ENCODE results near the gene UBN1.

UBN1 gene

GRCh38 chr16:4897328-4897727 is 50.0 kb downstream of the UBN1 start:
- Histone ChIP-seq H3K27me3 (no peaks in the 10 kb centered on the region), H3K36me3 (peaks cover 5% of the 10 kb centered on the region), H3K4me3 (ENCODE audit: low read depth in 1 of 2, low read length in 1 of 2) (no peak overlapping the region), H3K9me3 (no peaks in the 10 kb centered on the region), H3K4me1 (ENCODE audit: control insufficient read depth in 1 of 2, insufficient read depth in 1 of 2, low read depth in 1 of 2, low read length in 1 of 2) (peaks cover 5 to 15% of the 10 kb centered on the region in 2 experiments), H3K27ac (no peak overlapping the region)
- TF ChIP-seq CTCF (IDR thresholded peaks at IDR 0.05), result no peak

GRCh38 chr16:4898811-4899473 is 51.7 kb downstream of the UBN1 start:
- Histone ChIP-seq H3K36me3 (no peaks in the 10 kb centered on the region), H3K4me1 (ENCODE audit: control insufficient read depth in 1 of 2, insufficient read depth in 1 of 2, low read depth in 1 of 2, low read length in 1 of 2) (peaks cover 5 to 15% of the 10 kb centered on the region in 2 experiments), H3K27ac (no peak overlapping the region), H3K9me3 (no peaks in the 10 kb centered on the region), H3K4me3 (ENCODE audit: low read depth in 1 of 2, low read length in 1 of 2) (no peak overlapping the region), H3K27me3 (peaks cover 9% of the 10 kb centered on the region)
- no peak for TF ChIP-seq CTCF (IDR thresholded peaks at IDR 0.05)

- TF ChIP-seq CTCF (IDR thresholded peaks at IDR 0.05), result no peak
- Histone ChIP-seq H3K4me1 (ENCODE audit: control insufficient read depth in 1 of 2, insufficient read depth in 1 of 2, low read depth in 1 of 2, low read length in 1 of 2) (peaks cover 5 to 15% of the 10 kb centered on the region in 2 experiments), H3K4me3 (ENCODE audit: low read depth in 1 of 2, low read length in 1 of 2) (no peak overlapping the region), H3K36me3 (no peaks in the 10 kb centered on the region), H3K9me3 (no peaks in the 10 kb centered on the region), H3K27ac (no peak overlapping the region), H3K27me3 (peaks cover 15% of the 10 kb centered on the region)
Observed at GRCh38 chr16:4899474-4899846, 52.2 kb downstream of the UBN1 start.

- H3K27me3 ChIP-seq, result peaks cover 20% of the 10 kb centered on the region
- no peaks in the 10 kb centered on the region for H3K36me3 ChIP-seq
- no peak for TF ChIP-seq CTCF (IDR thresholded peaks at IDR 0.05)
- H3K27ac ChIP-seq, result no peak overlapping the region
- H3K4me1 ChIP-seq (ENCODE audit: control insufficient read depth in 1 of 2, insufficient read depth in 1 of 2, low read depth in 1 of 2, low read length in 1 of 2), result peaks cover 5 to 15% of the 10 kb centered on the region in 2 experiments
- H3K9me3 ChIP-seq, result no peaks in the 10 kb centered on the region
- H3K4me3 ChIP-seq (ENCODE audit: low read depth in 1 of 2, low read length in 1 of 2), result no peak overlapping the region
Observed at GRCh38 chr16:4900036-4900435, 52.8 kb downstream of the UBN1 start.

- Histone ChIP-seq H3K27ac (no peak overlapping the region), H3K4me3 (ENCODE audit: low read depth in 1 of 2, low read length in 1 of 2) (no peak overlapping the region), H3K4me1 (ENCODE audit: control insufficient read depth in 1 of 2, insufficient read depth in 1 of 2, low read depth in 1 of 2, low read length in 1 of 2) (peaks cover 5 to 15% of the 10 kb centered on the region in 2 experiments), H3K36me3 (no peaks in the 10 kb centered on the region), H3K9me3 (no peaks in the 10 kb centered on the region), H3K27me3 (peaks cover 23% of the 10 kb centered on the region)
- no peak for TF ChIP-seq CTCF (IDR thresholded peaks at IDR 0.05)
Observed at GRCh38 chr16:4900750-4901149, 53.5 kb downstream of the UBN1 start.
